Adrenal gland (tissue), 12 donors: ENCODE measurements around the gene ANKS3. TPM values are rescaled to one million over a fixed set of nuclear protein-coding genes. Genes with fewer than 3 reads are reported as not detected.

Experiments used
- DNase-seq, 7 donors: peaks; one replicate each; pipeline ENCODE4 v3.0.0-alpha.2; 2019 to 2020
- H3K27ac ChIP-seq, 5 donors: fragments of 200-600 bp; sonication (generic) in 4 of 5; 1 replicate in 3 of 5; 2 replicates in 2 of 5; pipeline versions ENCODE4 v1.5.1 to v1.8.0; 2016 to 2020; ENCODE audit warnings: mild to moderate bottlenecking in 1 of 5
- H3K27me3 ChIP-seq: fragments of 200-600 bp; 2 replicates; pipeline ENCODE4 v1.8.0; 2021
- H3K36me3 ChIP-seq, 2 donors: fragments of 200-600 bp; replicated peaks in 1 of 2; 1 replicate in 1 of 2; 2 replicates in 1 of 2; pipeline versions ENCODE4 v1.5.1 to v1.8.0; 2018 to 2022
- H3K4me1 ChIP-seq, 2 donors: fragments of 200-600 bp; replicated peaks in 1 of 2; 1 replicate in 1 of 2; 2 replicates in 1 of 2; pipeline versions ENCODE4 v1.5.1 to v1.8.0; 2018 to 2021
- H3K4me3 ChIP-seq, 4 donors: fragments of 200-600 bp; sonication (generic) in 3 of 4; one replicate each; pipeline ENCODE4 v1.5.1; 2016 to 2018
- H3K9me3 ChIP-seq, 3 donors: fragments of 200-600 bp; sonication (generic) in 1 of 3; replicated peaks in 1 of 3; 1 replicate in 2 of 3; 2 replicates in 1 of 3; pipeline versions ENCODE4 v1.5.1 to v1.8.0; 2016 to 2021
- POLR2A ChIP-seq, 2 donors: fragments of 450-650 bp; IDR thresholded peaks; one replicate each; pipeline ENCODE4 v1.6.1; 2017; ENCODE audit warnings: antibody characterized with exemption in 2 of 2, mild to moderate bottlenecking in 2 of 2, moderate library complexity in 1 of 2
- WGBS, 4 donors: extraction: QIAGEN DNeasy Blood & Tissue Kit in 2 of 4; methylation state at CpG; one replicate each; pipeline versions ENCODE4 v1.1.5 to v1.1.7; 2013 to 2017; 5-methylcytosine and 5-hydroxymethylcytosine counted together
- intact Hi-C, 2 donors: fragments of 100-400 bp; cut with DNase I; formaldehyde crosslinking; loops; one replicate each; pipeline versions ENCODE4 v1.14.1 to v1.15.0; 2022 to 2023
- polyA plus RNA-seq, 3 donors: library from polyadenylated mRNA; stranded (reverse); fragments of 200-250 nt in 2 of 3; fragments of 350-450 nt in 1 of 3; fragmentation: Illumina TruSeq in 1 of 3; extraction: RNeasy Lipid Tissue Mini Kit (QIAGEN cat#74804) in 1 of 3; gene quantifications; one replicate each; pipeline ENCODE4 v1.2.3, GENCODE V29; 2013 to 2014
- total RNA-seq, 9 donors: library from RNA; depleted of rRNA in 4 of 9; stranded (reverse); fragments of >200 nt in 4 of 9; fragments of 120-200 nt in 1 of 9; fragmentation: NEBNext Ultra II Directional in 1 of 9; extraction: Animal tissue kit (Norgen Biotek cat#: 25700) in 1 of 9; gene quantifications; one replicate each; pipeline versions ENCODE4 v1.1.0 to v1.2.4, GENCODE V29; 2013 to 2023
- TF ChIP-seq, protein P1 (sequence below), 6 experiments: fragments of 450-650 bp in 4 of 6; fragments of 200-600 bp in 2 of 6; sonication (generic) in 1 of 6; IDR thresholded peaks; 1 replicate in 5 of 6; 2 replicates in 1 of 6; pipeline versions ENCODE4 v1.5.1 to v1.8.0; 2016 to 2021; ENCODE audit warnings: antibody characterized with exemption in 6 of 6, mild to moderate bottlenecking in 2 of 6, moderate library complexity in 1 of 6
- donor health status: healthy with polysubstance abuse.
- donor health status: Bipolar disorder and iron deficiency.
- donor health status: DM: yes; HTN: yes; CAD: no.
- donor health status: DM: no; HTN: no; CAD: no.
- donor health status: DM: no; HTN: no; CAD: no.
- donor health status: DM: yes; HTN: yes; CAD: no.

Gene ANKS3
- total and polyA plus RNA-seq, 12 donors: 7.2 to 118 (median 19.1) TPM

DNA sequence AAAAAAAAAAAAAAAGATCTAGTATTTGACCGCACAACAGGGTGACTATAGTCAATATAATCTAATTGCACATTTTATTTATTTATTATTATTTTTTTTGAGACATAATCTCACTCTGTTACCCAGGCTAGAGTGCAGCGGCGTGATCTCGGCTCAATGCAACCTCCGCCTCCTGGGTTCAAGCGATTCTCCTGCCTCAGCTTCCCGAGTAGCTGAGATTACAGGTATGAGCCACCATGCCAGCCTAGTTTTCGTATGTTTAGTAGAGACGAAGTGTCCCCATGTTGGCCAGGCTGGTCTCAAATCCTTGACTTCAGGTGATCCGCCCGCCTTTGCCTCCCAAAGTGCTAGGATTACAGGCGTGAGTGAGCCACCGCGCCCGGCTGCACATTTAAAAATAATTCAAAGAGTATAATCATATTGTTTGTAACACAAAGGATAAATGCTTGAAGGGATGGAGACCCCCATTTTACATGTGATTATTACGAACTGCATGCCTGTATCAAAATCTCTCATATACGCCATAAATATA is 794 bp downstream of the ANKS3 start:
- DNase-seq: no peak
- 30 to 38% (median 32%) methylated on average over 15 to 17 of the region's 17 CpGs for WGBS, 4 donors
- Histone ChIP-seq H3K4me1 (peaks cover 4 to 10% of the 10 kb centered on the region in 2 donors), H3K36me3 (peaks cover 0 to 18% of the 10 kb centered on the region in 2 donors), H3K9me3 (no peaks in the 10 kb centered on the region), H3K27ac (peak overlapping the region in 1 of 5 donors; percentile 27), H3K4me3 (peak overlapping the region in 2 of 4 donors; percentile 79 to 100), H3K27me3 (no peaks in the 10 kb centered on the region)
- intact Hi-C loops: loop anchor here in 1 of 2 donors (10.0 kb wide), 1 partner anchor 222 kb away; the partner anchor contains the start of gene SEC14L5
- TF ChIP-seq, protein P1, sequence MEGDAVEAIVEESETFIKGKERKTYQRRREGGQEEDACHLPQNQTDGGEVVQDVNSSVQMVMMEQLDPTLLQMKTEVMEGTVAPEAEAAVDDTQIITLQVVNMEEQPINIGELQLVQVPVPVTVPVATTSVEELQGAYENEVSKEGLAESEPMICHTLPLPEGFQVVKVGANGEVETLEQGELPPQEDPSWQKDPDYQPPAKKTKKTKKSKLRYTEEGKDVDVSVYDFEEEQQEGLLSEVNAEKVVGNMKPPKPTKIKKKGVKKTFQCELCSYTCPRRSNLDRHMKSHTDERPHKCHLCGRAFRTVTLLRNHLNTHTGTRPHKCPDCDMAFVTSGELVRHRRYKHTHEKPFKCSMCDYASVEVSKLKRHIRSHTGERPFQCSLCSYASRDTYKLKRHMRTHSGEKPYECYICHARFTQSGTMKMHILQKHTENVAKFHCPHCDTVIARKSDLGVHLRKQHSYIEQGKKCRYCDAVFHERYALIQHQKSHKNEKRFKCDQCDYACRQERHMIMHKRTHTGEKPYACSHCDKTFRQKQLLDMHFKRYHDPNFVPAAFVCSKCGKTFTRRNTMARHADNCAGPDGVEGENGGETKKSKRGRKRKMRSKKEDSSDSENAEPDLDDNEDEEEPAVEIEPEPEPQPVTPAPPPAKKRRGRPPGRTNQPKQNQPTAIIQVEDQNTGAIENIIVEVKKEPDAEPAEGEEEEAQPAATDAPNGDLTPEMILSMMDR (IDR thresholded peaks at IDR 0.05): no peak
- TF ChIP-seq POLR2A (IDR thresholded peaks at IDR 0.05): no peak

DNA sequence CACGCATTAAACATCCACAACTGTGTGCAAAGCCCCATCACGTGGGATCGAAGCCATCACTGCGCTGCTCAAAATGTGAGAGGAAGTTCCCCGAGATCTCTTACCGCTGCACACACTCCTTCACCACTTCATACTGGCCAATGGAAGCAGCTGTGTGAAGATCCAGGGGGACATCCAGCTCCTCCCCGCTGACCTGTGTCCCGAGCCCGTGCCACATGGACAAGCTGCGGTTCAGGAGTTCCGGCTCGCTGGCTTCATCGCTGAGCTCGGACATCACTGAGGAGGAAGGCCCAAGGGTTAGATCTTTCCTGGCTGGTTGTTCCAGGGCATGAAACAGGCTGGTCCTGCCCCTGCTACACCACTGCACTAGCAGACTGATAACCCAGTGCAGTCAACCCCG is 4.2 kb downstream of the ANKS3 start:
- Histone ChIP-seq H3K4me3 (no peak overlapping the region), H3K27me3 (no peaks in the 10 kb centered on the region), H3K9me3 (no peaks in the 10 kb centered on the region), H3K4me1 (peaks cover 4 to 10% of the 10 kb centered on the region in 2 donors), H3K27ac (no peak overlapping the region), H3K36me3 (peaks cover 0 to 31% of the 10 kb centered on the region in 2 donors)
- intact Hi-C loops: loop anchor here in 1 of 2 donors (10.0 kb wide), 1 partner anchor 225 kb away; the partner anchor contains the start of gene SEC14L5
- 95 to 97% (median 96%) methylated on average over 7 to 15 of the region's 15 CpGs for WGBS, 4 donors
- TF ChIP-seq, protein P1 (IDR thresholded peaks at IDR 0.05): no peak
- no peak for TF ChIP-seq POLR2A (IDR thresholded peaks at IDR 0.05)
- DNase-seq: no peak

DNA sequence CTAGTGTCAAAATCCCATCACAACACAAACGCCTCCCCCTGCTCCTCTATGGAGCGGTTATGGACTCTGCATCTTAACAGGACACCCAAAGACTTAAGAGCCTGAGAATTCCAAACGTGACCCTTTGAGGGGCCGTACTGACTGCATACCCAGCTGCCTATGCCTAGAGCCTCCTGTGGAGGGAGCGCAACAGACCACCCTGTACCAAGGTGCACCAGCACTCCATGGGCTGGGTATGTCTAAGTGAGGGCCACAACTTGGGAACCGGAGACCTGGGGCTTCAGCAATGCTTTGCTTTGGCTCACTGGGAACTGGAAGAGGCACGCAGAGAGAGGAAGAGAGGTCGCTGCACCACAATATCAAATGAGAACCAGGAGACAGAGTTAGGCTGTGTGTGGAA is 5.4 kb downstream of the ANKS3 start:
- H3K27me3 ChIP-seq: no peaks in the 10 kb centered on the region
- intact Hi-C loops: no loop called here
- no peak overlapping the region for H3K4me3 ChIP-seq
- H3K27ac ChIP-seq: no peak overlapping the region
- WGBS, 4 donors: 94 to 98% (median 95%) methylated on average over 8 of the region's 8 CpGs
- peaks cover 4 to 10% of the 10 kb centered on the region in 2 donors for H3K4me1 ChIP-seq
- no peak for TF ChIP-seq POLR2A (IDR thresholded peaks at IDR 0.05)
- TF ChIP-seq, protein P1 (IDR thresholded peaks at IDR 0.05): no peak
- no peaks in the 10 kb centered on the region for H3K9me3 ChIP-seq
- peaks cover 0 to 31% of the 10 kb centered on the region in 2 donors for H3K36me3 ChIP-seq
- DNase-seq: no peak

DNA sequence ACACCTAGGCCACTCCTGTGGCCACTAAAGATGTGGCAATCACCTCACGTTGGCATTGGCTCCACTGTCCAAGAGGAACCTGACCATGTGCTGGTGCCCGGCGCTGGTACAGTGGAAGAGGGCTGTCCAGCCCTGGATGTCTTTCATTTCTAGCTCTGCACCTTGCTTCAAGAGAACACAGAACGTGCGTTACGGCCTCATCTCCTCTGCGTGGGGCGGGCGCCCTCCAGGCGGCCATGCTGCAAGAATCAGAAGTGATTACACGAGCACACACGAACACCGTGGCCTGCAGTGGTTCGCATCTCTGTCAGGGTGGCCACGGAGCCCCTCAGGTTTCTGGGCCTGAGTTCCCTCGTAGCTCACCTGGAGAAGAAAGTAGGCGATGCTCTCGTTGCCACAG is 7.5 kb downstream of the ANKS3 start:
- H3K27ac ChIP-seq: no peak overlapping the region
- intact Hi-C loops: no loop called here
- TF ChIP-seq, protein P1 (IDR thresholded peaks at IDR 0.05): no peak
- no peak for TF ChIP-seq POLR2A (IDR thresholded peaks at IDR 0.05)
- H3K4me3 ChIP-seq: no peak overlapping the region
- no peaks in the 10 kb centered on the region for H3K27me3 ChIP-seq
- no peaks in the 10 kb centered on the region for H3K9me3 ChIP-seq
- 87 to 94% (median 93%) methylated on average over 7 to 18 of the region's 18 CpGs for WGBS, 4 donors
- no peak for DNase-seq
- no peaks in the 10 kb centered on the region for H3K4me1 ChIP-seq
- H3K36me3 ChIP-seq: peaks cover 0 to 31% of the 10 kb centered on the region in 2 donors
